ENCODE data around the gene PCAT6. TPM values are rescaled to one million over a fixed set of nuclear protein-coding genes. Genes with fewer than 3 reads are reported as not detected.

Gene PCAT6
- total and polyA plus RNA-seq, 2 experiments from 2014 or later: 7.2 to 28.1 TPM

- no peak overlapping the region for H3K4me3 Mint-ChIP-seq
- peaks cover 19% of the 10 kb centered on the region for H3K36me3 Mint-ChIP-seq (ENCODE audit: low read depth)
- no peak overlapping the region for H3K27ac Mint-ChIP-seq
- H3K9me3 Mint-ChIP-seq: no peaks in the 10 kb centered on the region
- peaks cover 51% of the 10 kb centered on the region for H3K4me1 ChIP-seq (ENCODE audit: insufficient read depth)
- no peak for TF ChIP-seq POLR2AphosphoS5 (IDR thresholded peaks at IDR 0.05; ENCODE audit: low read depth)
- TF ChIP-seq STAT1 (IDR thresholded peaks at IDR 0.05; ENCODE audit: unreplicated experiment): no peak
- TF ChIP-seq EZH2phosphoT487 (IDR thresholded peaks at IDR 0.05; ENCODE audit: unreplicated experiment): no peak
- no peak for TF ChIP-seq EZH2 (IDR thresholded peaks at IDR 0.05; ENCODE audit: low read depth, unreplicated experiment)
- no peak for TF ChIP-seq ZNF114 (CRISPR knock-in tag; IDR thresholded peaks at IDR 0.05)
- no peak for TF ChIP-seq CTCF (conservative IDR thresholded peaks at IDR 0.05; ENCODE audit: low read depth in 2 of 2)
- no peak for TF ChIP-seq JUNB (IDR thresholded peaks at IDR 0.05; ENCODE audit: unreplicated experiment)
- TF ChIP-seq, protein P1, sequence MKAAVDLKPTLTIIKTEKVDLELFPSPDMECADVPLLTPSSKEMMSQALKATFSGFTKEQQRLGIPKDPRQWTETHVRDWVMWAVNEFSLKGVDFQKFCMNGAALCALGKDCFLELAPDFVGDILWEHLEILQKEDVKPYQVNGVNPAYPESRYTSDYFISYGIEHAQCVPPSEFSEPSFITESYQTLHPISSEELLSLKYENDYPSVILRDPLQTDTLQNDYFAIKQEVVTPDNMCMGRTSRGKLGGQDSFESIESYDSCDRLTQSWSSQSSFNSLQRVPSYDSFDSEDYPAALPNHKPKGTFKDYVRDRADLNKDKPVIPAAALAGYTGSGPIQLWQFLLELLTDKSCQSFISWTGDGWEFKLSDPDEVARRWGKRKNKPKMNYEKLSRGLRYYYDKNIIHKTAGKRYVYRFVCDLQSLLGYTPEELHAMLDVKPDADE (IDR thresholded peaks at IDR 0.05): no peak
- no peak for TF ChIP-seq NANOG (IDR thresholded peaks at IDR 0.05; ENCODE audit: borderline replicate concordance)
- TF ChIP-seq, protein P2, sequence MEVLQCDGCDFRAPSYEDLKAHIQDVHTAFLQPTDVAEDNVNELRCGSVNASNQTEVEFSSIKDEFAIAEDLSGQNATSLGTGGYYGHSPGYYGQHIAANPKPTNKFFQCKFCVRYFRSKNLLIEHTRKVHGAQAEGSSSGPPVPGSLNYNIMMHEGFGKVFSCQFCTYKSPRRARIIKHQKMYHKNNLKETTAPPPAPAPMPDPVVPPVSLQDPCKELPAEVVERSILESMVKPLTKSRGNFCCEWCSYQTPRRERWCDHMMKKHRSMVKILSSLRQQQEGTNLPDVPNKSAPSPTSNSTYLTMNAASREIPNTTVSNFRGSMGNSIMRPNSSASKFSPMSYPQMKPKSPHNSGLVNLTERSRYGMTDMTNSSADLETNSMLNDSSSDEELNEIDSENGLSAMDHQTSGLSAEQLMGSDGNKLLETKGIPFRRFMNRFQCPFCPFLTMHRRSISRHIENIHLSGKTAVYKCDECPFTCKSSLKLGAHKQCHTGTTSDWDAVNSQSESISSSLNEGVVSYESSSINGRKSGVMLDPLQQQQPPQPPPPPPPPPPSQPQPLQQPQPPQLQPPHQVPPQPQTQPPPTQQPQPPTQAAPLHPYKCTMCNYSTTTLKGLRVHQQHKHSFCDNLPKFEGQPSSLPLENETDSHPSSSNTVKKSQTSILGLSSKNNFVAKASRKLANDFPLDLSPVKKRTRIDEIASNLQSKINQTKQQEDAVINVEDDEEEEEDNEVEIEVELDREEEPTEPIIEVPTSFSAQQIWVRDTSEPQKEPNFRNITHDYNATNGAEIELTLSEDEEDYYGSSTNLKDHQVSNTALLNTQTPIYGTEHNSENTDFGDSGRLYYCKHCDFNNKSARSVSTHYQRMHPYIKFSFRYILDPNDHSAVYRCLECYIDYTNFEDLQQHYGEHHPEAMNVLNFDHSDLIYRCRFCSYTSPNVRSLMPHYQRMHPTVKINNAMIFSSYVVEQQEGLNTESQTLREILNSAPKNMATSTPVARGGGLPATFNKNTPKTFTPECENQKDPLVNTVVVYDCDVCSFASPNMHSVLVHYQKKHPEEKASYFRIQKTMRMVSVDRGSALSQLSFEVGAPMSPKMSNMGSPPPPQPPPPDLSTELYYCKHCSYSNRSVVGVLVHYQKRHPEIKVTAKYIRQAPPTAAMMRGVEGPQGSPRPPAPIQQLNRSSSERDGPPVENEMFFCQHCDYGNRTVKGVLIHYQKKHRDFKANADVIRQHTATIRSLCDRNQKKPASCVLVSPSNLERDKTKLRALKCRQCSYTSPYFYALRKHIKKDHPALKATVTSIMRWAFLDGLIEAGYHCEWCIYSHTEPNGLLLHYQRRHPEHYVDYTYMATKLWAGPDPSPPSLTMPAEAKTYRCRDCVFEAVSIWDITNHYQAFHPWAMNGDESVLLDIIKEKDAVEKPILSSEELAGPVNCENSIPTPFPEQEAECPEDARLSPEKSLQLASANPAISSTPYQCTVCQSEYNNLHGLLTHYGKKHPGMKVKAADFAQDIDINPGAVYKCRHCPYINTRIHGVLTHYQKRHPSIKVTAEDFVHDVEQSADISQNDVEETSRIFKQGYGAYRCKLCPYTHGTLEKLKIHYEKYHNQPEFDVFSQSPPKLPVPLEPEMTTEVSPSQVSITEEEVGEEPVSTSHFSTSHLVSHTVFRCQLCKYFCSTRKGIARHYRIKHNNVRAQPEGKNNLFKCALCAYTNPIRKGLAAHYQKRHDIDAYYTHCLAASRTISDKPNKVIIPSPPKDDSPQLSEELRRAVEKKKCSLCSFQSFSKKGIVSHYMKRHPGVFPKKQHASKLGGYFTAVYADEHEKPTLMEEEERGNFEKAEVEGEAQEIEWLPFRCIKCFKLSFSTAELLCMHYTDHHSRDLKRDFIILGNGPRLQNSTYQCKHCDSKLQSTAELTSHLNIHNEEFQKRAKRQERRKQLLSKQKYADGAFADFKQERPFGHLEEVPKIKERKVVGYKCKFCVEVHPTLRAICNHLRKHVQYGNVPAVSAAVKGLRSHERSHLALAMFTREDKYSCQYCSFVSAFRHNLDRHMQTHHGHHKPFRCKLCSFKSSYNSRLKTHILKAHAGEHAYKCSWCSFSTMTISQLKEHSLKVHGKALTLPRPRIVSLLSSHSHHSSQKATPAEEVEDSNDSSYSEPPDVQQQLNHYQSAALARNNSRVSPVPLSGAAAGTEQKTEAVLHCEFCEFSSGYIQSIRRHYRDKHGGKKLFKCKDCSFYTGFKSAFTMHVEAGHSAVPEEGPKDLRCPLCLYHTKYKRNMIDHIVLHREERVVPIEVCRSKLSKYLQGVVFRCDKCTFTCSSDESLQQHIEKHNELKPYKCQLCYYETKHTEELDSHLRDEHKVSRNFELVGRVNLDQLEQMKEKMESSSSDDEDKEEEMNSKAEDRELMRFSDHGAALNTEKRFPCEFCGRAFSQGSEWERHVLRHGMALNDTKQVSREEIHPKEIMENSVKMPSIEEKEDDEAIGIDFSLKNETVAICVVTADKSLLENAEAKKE (CRISPR knock-in tag; IDR thresholded peaks at IDR 0.05): no peak
- no peak for TF ChIP-seq ZNF331 (CRISPR knock-in tag; IDR thresholded peaks at IDR 0.05; ENCODE audit: low read depth)
- no peak for TF ChIP-seq CREB1 (CRISPR knock-in tag; IDR thresholded peaks at IDR 0.05; ENCODE audit: low read depth)
- TF ChIP-seq, protein P3, sequence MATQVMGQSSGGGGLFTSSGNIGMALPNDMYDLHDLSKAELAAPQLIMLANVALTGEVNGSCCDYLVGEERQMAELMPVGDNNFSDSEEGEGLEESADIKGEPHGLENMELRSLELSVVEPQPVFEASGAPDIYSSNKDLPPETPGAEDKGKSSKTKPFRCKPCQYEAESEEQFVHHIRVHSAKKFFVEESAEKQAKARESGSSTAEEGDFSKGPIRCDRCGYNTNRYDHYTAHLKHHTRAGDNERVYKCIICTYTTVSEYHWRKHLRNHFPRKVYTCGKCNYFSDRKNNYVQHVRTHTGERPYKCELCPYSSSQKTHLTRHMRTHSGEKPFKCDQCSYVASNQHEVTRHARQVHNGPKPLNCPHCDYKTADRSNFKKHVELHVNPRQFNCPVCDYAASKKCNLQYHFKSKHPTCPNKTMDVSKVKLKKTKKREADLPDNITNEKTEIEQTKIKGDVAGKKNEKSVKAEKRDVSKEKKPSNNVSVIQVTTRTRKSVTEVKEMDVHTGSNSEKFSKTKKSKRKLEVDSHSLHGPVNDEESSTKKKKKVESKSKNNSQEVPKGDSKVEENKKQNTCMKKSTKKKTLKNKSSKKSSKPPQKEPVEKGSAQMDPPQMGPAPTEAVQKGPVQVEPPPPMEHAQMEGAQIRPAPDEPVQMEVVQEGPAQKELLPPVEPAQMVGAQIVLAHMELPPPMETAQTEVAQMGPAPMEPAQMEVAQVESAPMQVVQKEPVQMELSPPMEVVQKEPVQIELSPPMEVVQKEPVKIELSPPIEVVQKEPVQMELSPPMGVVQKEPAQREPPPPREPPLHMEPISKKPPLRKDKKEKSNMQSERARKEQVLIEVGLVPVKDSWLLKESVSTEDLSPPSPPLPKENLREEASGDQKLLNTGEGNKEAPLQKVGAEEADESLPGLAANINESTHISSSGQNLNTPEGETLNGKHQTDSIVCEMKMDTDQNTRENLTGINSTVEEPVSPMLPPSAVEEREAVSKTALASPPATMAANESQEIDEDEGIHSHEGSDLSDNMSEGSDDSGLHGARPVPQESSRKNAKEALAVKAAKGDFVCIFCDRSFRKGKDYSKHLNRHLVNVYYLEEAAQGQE (IDR thresholded peaks at IDR 0.05; ENCODE audit: unreplicated experiment): no peak
- H3K27me3 ChIP-seq (ENCODE audit: insufficient read depth): no peaks in the 10 kb centered on the region
- peaks cover 77% of the 10 kb centered on the region for H4K20me1 ChIP-seq (replicated peaks; ENCODE audit: insufficient read depth)
- H2AFZ ChIP-seq: no peak overlapping the region
- no peak overlapping the region for H3K4me2 ChIP-seq
- peaks cover 61% of the 10 kb centered on the region for H3K4me1 Mint-ChIP-seq
- ATAC-seq (no peak), DNase-seq (ENCODE audit: low spot score) (no peak)
- no peaks in the 10 kb centered on the region for H3K36me3 ChIP-seq (ENCODE audit: insufficient read depth)
- H3K4me3 ChIP-seq: no peak overlapping the region
- no peaks in the 10 kb centered on the region for H3K9me2 ChIP-seq (ENCODE audit: insufficient read depth)
- H3K27ac ChIP-seq (ENCODE audit: low read depth): no peak overlapping the region
- H3F3A ChIP-seq (replicated peaks; ENCODE audit: low read depth): 0 out of 2 replicates have a peak, but pooled peaks cover 5% of the 10 kb centered on the region
- peaks cover 100% of the 10 kb centered on the region for H3K79me2 ChIP-seq (replicated peaks; ENCODE audit: insufficient read depth)
- H3K27me3 Mint-ChIP-seq (ENCODE audit: insufficient read depth, low read depth, poor library complexity): peaks cover 6% of the 10 kb centered on the region
Observed at GRCh38 chr1:202801175-202801574, 9.6 kb upstream of the PCAT6 start.
